ENCODE results near the gene FASLG. TPM values are rescaled to one million over a fixed set of nuclear protein-coding genes. Genes with fewer than 3 reads are reported as not detected.

FASLG gene
- total RNA-seq, 2 donors from 2014 or later = not detected

DNA sequence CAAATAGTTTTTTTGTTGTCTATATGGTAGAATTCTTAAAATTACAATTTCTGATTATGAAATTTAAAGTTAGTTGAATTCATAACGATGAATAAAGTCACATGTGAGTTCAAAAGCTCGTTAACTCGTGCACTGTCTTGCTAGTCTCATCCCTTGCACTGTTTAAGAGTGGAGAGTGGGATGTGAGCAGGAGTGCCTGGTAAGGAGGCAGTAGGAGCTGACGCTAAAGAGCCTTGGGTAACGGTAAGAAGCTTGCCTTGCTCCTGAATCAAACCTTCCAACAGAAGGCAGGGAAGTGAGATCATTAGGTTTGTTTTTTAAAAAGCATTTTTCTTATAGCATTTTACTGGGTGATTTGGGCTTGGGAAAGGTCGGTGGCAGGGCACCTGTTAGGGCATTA, 2.3 kb upstream of the FASLG start:
- intact Hi-C loops (cut with DNase I) = no loop called here
- H3K4me3 ChIP-seq = no peak overlapping the region
- DNase-seq = no peak
- no peak for ATAC-seq
- H3K27me3 ChIP-seq = no peaks in the 10 kb centered on the region
- no peaks in the 10 kb centered on the region for H3K36me3 ChIP-seq (replicated peaks in 1 of 2; ENCODE audit: insufficient read depth in 1 of 2, low read depth in 2 of 2)
- TF ChIP-seq POLR2A (IDR thresholded peaks at IDR 0.05) (no peak), CTCF (IDR thresholded peaks at IDR 0.05) (no peak)
- WGBS, 2 donors = 68 to 70% methylated on average over 6 of the region's 6 CpGs
- no peak overlapping the region for H3K27ac ChIP-seq
- no peaks in the 10 kb centered on the region for H3K4me1 ChIP-seq
- H3K9me3 ChIP-seq = no peaks in the 10 kb centered on the region

DNA sequence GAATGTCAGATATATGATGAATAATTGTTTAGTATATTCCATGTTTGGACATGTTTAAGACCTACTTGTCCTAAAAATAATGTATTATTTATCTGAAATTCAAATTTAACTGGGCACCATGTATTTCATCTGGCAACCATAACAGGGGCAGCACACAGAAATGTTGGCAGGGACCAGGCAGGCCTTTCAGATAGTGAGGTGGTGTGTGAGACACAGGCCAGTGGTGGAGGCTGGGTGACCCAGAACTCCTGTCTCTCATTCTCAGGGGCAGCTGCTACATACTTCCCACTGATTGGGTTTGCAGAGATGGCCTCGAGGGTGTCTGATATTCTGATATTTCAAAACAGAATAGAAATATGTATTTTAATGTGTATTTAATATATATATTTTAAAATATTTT, 1.3 kb upstream of the FASLG start:
- 89 to 96% methylated on average over 1 of the region's 1 CpG for WGBS, 2 donors
- H3K36me3 ChIP-seq (replicated peaks in 1 of 2; ENCODE audit: insufficient read depth in 1 of 2, low read depth in 2 of 2) = no peaks in the 10 kb centered on the region

DNA sequence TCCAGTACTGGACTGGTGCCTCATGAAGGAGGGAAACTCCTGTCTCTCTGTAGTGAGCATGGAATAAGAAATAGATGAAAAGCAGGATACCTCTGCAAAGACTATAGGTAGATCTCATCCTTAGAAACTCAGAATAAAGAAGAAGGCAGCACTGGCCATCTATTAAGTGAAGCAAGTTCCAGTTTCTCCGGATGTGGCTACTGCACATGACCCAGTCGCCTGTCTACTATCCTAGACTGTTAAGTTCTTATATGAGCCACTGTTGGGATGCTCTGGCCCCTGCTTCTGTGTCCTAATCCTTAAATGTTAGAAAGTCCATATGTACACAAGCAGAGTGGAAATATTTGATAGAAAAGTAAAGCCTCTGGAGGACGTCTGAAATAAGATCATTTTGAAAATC, 2.2 kb downstream of the FASLG start:
- TF ChIP-seq POLR2A (IDR thresholded peaks at IDR 0.05) (no peak), CTCF (IDR thresholded peaks at IDR 0.05) (no peak)
- Histone ChIP-seq H3K4me3 (no peak overlapping the region), H3K27me3 (no peaks in the 10 kb centered on the region), H3K9me3 (no peaks in the 10 kb centered on the region), H3K36me3 (replicated peaks in 1 of 2; ENCODE audit: insufficient read depth in 1 of 2, low read depth in 2 of 2) (no peaks in the 10 kb centered on the region), H3K27ac (no peak overlapping the region), H3K4me1 (no peaks in the 10 kb centered on the region)
- DNase-seq (no peak), ATAC-seq (no peak)
- intact Hi-C loops (cut with DNase I) = no loop called here
- WGBS, 2 donors = 66 to 67% methylated on average over 3 of the region's 3 CpGs

More for the DNA sequence above, 1.3 kb upstream of the FASLG start:
- ATAC-seq = no peak
- Histone ChIP-seq H3K9me3 (no peaks in the 10 kb centered on the region), H3K27me3 (no peaks in the 10 kb centered on the region), H3K27ac (no peak overlapping the region), H3K4me3 (no peak overlapping the region), H3K4me1 (no peaks in the 10 kb centered on the region)
- intact Hi-C loops (cut with DNase I) = no loop called here
- TF ChIP-seq POLR2A (IDR thresholded peaks at IDR 0.05) (no peak), CTCF (IDR thresholded peaks at IDR 0.05) (no peak)
- DNase-seq = no peak

- no peak overlapping the region for H3K4me3 ChIP-seq
- no peaks in the 10 kb centered on the region for H3K36me3 ChIP-seq (replicated peaks in 1 of 2; ENCODE audit: insufficient read depth in 1 of 2, low read depth in 2 of 2)
- no peak for ATAC-seq
- intact Hi-C loops (cut with DNase I) = no loop called here
- no peaks in the 10 kb centered on the region for H3K4me1 ChIP-seq
- H3K9me3 ChIP-seq = no peaks in the 10 kb centered on the region
- no peaks in the 10 kb centered on the region for H3K27me3 ChIP-seq
- WGBS, 2 donors = 42 to 44% methylated on average over 8 to 14 of the region's 14 CpGs
- peak; percentile 22 to 52 (median 35) for DNase-seq
- TF ChIP-seq CTCF (IDR thresholded peaks at IDR 0.05) (no peak), POLR2A (IDR thresholded peaks at IDR 0.05) (no peak)
- no peak overlapping the region for H3K27ac ChIP-seq
Observed at GRCh38 chr1:172662464-172663109, 3.7 kb downstream of the FASLG start.

DNA sequence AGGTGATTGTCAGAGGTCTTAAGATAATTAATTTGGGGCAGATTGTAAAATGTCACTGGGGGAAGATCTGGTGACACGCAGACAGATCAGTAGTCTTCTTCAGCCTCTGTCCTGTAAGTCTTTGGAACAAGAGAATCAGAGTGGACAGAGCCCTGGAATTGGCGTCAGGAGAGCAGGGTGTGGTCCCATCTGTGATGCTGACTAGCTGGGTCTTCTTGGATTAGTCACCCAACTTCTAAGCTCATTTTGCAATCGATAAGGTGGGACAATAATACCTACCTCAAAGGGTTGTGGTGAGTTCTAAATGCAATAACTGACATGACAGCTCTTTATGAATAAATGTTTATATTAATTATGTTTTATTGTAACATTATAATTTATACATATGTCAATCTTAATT, 4.8 kb downstream of the FASLG start:
- Histone ChIP-seq H3K4me1 (no peaks in the 10 kb centered on the region), H3K4me3 (no peak overlapping the region), H3K27me3 (no peaks in the 10 kb centered on the region), H3K36me3 (replicated peaks in 1 of 2; ENCODE audit: insufficient read depth in 1 of 2, low read depth in 2 of 2) (no peaks in the 10 kb centered on the region), H3K9me3 (no peaks in the 10 kb centered on the region), H3K27ac (no peak overlapping the region)
- intact Hi-C loops (cut with DNase I) = no loop called here
- ATAC-seq (no peak), DNase-seq (no peak)
- WGBS, 2 donors = 81 to 85% methylated on average over 3 of the region's 3 CpGs
- TF ChIP-seq POLR2A (IDR thresholded peaks at IDR 0.05) (no peak), CTCF (IDR thresholded peaks at IDR 0.05) (no peak)

Measured in body of pancreas (tissue), 4 donors.